HCT116 (cell line): ENCODE results near the gene ZMYND19.

ENCODE experiments used
- POLR2A ChIP-seq: IDR thresholded peaks from 2 replicates; pipeline ENCODE4 v1.7.0; 2011; ENCODE audit warnings: borderline replicate concordance; ENCODE audit not compliant: insufficient read depth, insufficient read length; ENCODE audit errors: extremely low read depth
- TF ChIP-seq, protein P1 (sequence below), 3 experiments: fragments of 200-600 bp in 1 of 3; sonication (generic) in 1 of 3; IDR thresholded peaks in 2 of 3; conservative IDR thresholded peaks in 1 of 3; 2 replicates each; pipeline ENCODE4 v1.5.1; 2012 to 2017; ENCODE audit warnings: low read depth in 2 of 3, low read length in 2 of 3, antibody characterized with exemption in 1 of 3, borderline replicate concordance in 1 of 3, control low read depth in 1 of 3, mild to moderate bottlenecking in 1 of 3, mixed read lengths in 1 of 3, mixed run types in 1 of 3, moderate library complexity in 1 of 3; ENCODE audit not compliant: insufficient read depth in 1 of 3

DNA sequence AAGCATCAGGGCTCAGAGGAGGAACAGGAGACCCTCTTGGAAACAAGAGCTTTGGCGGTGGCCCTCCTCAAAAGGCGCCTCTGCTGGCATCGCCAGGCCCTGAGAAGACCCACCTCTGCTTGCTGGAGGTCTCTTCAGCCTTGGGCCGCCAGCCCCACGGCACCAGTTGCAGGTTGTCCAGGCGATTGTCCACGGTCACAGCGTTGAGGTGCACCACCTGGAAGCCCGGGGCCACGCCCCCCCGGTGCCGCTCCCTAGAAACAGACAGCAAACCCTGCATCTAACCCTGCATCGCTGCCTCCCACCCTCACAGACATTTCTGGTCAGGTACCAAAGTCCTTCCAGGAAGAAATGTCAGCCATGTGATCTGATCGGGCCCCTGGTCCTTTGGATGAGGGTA lies 3.5 kb downstream of the ZMYND19 start:
- TF ChIP-seq, protein P1, sequence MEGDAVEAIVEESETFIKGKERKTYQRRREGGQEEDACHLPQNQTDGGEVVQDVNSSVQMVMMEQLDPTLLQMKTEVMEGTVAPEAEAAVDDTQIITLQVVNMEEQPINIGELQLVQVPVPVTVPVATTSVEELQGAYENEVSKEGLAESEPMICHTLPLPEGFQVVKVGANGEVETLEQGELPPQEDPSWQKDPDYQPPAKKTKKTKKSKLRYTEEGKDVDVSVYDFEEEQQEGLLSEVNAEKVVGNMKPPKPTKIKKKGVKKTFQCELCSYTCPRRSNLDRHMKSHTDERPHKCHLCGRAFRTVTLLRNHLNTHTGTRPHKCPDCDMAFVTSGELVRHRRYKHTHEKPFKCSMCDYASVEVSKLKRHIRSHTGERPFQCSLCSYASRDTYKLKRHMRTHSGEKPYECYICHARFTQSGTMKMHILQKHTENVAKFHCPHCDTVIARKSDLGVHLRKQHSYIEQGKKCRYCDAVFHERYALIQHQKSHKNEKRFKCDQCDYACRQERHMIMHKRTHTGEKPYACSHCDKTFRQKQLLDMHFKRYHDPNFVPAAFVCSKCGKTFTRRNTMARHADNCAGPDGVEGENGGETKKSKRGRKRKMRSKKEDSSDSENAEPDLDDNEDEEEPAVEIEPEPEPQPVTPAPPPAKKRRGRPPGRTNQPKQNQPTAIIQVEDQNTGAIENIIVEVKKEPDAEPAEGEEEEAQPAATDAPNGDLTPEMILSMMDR (IDR thresholded peaks at IDR 0.05 in 2 of 3, conservative IDR thresholded peaks at IDR 0.05 in 1 of 3; ENCODE audit: borderline replicate concordance in 1 of 3, insufficient read depth in 1 of 3, low read depth in 2 of 3, low read length in 2 of 3) = no peak
- TF ChIP-seq POLR2A = no peak
